ENCODE results near the gene RAD23A.
A peak's percentile ranks its signal among the peaks of the same experiment; 100 is the strongest.

DNA sequence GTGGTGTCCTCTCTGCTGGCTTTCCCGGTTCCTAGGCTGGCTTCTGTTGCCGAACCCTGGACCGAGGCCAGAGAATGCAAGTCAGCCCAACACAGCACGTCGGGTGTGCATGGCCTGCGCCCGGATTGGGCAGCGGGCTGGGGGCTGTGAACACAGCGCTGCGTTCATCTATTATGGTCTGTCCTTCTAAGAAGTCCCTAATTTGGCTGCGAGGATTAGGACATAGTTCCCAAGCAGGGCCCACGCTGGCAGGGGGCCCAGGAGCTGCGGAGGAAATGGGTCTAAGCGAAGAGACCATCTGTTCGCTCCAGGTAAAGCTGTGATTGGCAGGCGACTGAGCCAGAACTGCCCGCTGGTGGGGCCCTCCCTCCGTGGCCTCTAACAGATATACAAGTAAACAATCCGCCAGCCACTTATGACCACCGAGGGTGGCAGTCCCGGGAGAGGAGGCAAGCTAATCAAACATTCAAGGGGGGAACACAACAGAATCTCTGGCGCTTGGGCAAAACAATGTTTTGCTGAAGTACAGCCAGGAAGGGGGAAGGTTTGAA is 32.6 kb upstream of the RAD23A start:
- no peak for TF ChIP-seq POLR2A (IDR thresholded peaks at IDR 0.05)
- TF ChIP-seq, protein P1, sequence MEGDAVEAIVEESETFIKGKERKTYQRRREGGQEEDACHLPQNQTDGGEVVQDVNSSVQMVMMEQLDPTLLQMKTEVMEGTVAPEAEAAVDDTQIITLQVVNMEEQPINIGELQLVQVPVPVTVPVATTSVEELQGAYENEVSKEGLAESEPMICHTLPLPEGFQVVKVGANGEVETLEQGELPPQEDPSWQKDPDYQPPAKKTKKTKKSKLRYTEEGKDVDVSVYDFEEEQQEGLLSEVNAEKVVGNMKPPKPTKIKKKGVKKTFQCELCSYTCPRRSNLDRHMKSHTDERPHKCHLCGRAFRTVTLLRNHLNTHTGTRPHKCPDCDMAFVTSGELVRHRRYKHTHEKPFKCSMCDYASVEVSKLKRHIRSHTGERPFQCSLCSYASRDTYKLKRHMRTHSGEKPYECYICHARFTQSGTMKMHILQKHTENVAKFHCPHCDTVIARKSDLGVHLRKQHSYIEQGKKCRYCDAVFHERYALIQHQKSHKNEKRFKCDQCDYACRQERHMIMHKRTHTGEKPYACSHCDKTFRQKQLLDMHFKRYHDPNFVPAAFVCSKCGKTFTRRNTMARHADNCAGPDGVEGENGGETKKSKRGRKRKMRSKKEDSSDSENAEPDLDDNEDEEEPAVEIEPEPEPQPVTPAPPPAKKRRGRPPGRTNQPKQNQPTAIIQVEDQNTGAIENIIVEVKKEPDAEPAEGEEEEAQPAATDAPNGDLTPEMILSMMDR (IDR thresholded peaks at IDR 0.05) = peak in 1 of 4 experiments; percentile 3

Data from prostate gland (tissue), 2 donors.